ENCODE results near the gene ZKSCAN5. TPM values are rescaled to one million over a fixed set of nuclear protein-coding genes. Genes with fewer than 3 reads are reported as not detected.
"Not testable (repeated sequence)": the region's sequence is repeated elsewhere in the genome, so short reads cannot be mapped to it uniquely, and the experiment has no call there.

The ZKSCAN5 gene
- total RNA-seq, 2 experiments from 2014 or later: 7.6 to 7.9 TPM

DNA sequence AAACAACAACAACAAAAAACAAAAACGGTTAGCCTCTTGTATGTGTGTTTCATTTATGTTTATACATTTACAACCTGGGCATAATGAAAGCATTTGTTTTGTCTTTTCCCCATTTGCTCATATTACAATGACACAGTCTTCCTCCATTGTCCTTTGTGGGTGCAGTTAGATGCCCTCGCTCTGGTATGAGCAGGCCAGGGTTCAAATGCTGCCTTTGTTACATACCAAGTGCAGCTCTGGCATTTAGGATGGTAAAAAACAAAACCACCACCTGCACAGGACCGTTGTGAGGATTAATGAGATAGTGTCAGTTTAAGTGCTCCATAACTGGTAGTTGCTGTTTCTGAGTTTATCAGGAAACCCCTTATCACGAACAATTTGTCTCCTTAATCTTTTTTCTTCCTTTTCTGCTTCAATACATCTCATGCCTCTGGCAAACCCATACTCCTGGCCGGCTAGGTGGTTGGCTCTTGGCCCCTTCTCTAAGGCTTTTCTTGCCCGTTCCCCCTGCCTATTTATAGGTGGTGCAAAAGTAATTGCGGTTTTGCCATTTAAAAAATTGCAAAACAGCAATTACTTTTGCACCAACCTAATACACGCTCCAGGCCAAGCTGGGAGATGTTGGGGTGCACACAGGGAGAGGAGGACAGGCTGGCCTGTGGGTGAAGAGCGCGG lies 75.0 kb downstream of the ZKSCAN5 start:
- TF ChIP-seq, protein P1, sequence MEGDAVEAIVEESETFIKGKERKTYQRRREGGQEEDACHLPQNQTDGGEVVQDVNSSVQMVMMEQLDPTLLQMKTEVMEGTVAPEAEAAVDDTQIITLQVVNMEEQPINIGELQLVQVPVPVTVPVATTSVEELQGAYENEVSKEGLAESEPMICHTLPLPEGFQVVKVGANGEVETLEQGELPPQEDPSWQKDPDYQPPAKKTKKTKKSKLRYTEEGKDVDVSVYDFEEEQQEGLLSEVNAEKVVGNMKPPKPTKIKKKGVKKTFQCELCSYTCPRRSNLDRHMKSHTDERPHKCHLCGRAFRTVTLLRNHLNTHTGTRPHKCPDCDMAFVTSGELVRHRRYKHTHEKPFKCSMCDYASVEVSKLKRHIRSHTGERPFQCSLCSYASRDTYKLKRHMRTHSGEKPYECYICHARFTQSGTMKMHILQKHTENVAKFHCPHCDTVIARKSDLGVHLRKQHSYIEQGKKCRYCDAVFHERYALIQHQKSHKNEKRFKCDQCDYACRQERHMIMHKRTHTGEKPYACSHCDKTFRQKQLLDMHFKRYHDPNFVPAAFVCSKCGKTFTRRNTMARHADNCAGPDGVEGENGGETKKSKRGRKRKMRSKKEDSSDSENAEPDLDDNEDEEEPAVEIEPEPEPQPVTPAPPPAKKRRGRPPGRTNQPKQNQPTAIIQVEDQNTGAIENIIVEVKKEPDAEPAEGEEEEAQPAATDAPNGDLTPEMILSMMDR (IDR thresholded peaks at IDR 0.05): no peak
- CTCF ChIA-PET: interaction anchor here (1.1 kb wide), 1 partner anchor 20 kb away, joined by 4 read pairs; no protein-coding TSS in a partner anchor
- DNase-seq (no peak), ATAC-seq (no peak)
- Mint-ChIP-seq H3K4me1 (ENCODE audit: low read depth) (peaks cover 13% of the 10 kb centered on the region), H3K4me3 (peak overlapping the region; percentile 78), H3K27ac (peak overlapping the region; percentile 69), H3K36me3 (ENCODE audit: low read depth) (no peaks in the 10 kb centered on the region), H3K9me3 (no peaks in the 10 kb centered on the region), H3K27me3 (no peaks in the 10 kb centered on the region)
- intact Hi-C loops (cut with micrococcal nuclease): no loop called here
- POLR2A ChIA-PET: interaction anchor here (0.5 to 1.4 kb wide), 4 partner anchors 9 to 66 kb away, joined by 3 to 4 read pairs (median 3); no protein-coding TSS in a partner anchor

GRCh38 chr7:99579956-99580777 lies 75.7 kb downstream of the ZKSCAN5 start:
- peaks cover 13% of the 10 kb centered on the region for H3K4me1 Mint-ChIP-seq (ENCODE audit: low read depth)
- ATAC-seq (peak; percentile 81), DNase-seq (peak; percentile 68)
- no peaks in the 10 kb centered on the region for H3K36me3 Mint-ChIP-seq (ENCODE audit: low read depth)
- TF ChIP-seq, protein P1 (IDR thresholded peaks at IDR 0.05): peak; percentile 26
- H3K27me3 Mint-ChIP-seq: no peaks in the 10 kb centered on the region
- peak overlapping the region; percentile 83 for H3K27ac Mint-ChIP-seq
- H3K9me3 Mint-ChIP-seq: no peaks in the 10 kb centered on the region
- ChIA-PET CTCF (interaction anchor here (0.7 to 1.2 kb wide), 6 partner anchors 15 to 125 kb away, joined by 3 to 4 read pairs (median 4); partner anchors contain the start of gene ZNF394), POLR2A (interaction anchor here (0.7 to 1.5 kb wide), 7 partner anchors 9 to 80 kb away, joined by 3 to 6 read pairs (median 3); partner anchors contain the start of genes ZNF394 and ZNF655)
- intact Hi-C loops (cut with micrococcal nuclease): no loop called here
- peak overlapping the region; percentile 78 for H3K4me3 Mint-ChIP-seq

GRCh38 chr7:99580778-99581332 lies 76.4 kb downstream of the ZKSCAN5 start:
- DNase-seq; intact Hi-C loops (cut with micrococcal nuclease); H3K36me3 Mint-ChIP-seq (ENCODE audit: low read depth); ATAC-seq; H3K27me3 Mint-ChIP-seq; H3K9me3 Mint-ChIP-seq: not testable (repeated sequence)
- H3K4me3 Mint-ChIP-seq: peak overlapping the region; percentile 78
- ChIA-PET POLR2A (interaction anchor here (0.8 to 1.5 kb wide), 5 partner anchors 10 to 81 kb away, joined by 3 to 6 read pairs (median 4); partner anchors contain the start of genes ZNF394 and ZNF655), CTCF (interaction anchor here (0.7 to 1.2 kb wide), 6 partner anchors 16 to 125 kb away, joined by 3 to 4 read pairs (median 4); partner anchors contain the start of gene ZNF394)
- H3K4me1 Mint-ChIP-seq (ENCODE audit: low read depth): peaks cover 13% of the 10 kb centered on the region
- peak overlapping the region; percentile 83 for H3K27ac Mint-ChIP-seq

Other genes with a start within 250 kb of the ZKSCAN5 start
- not detected for gene MYH16, start 231.8 kb upstream of the ZKSCAN5 start, total RNA-seq
- gene ARPC1A, start 178.8 kb upstream of the ZKSCAN5 start, total RNA-seq: 10 to 100 TPM; 45.4 to 45.8 TPM
- gene ARPC1B, start 129.9 kb upstream of the ZKSCAN5 start, total RNA-seq: 100 to 1,000 TPM; 304 to 307 TPM
- gene PDAP1, start 96.1 kb upstream of the ZKSCAN5 start, total RNA-seq: 100 to 1,000 TPM; 160 TPM
- 100 to 1,000 TPM; 118 to 124 TPM for gene BUD31, start 95.7 kb upstream of the ZKSCAN5 start, total RNA-seq
- gene PTCD1, start 65.9 kb upstream of the ZKSCAN5 start, total RNA-seq: 1 to 10 TPM; 7.2 to 8.2 TPM
- 10 to 100 TPM; 62.3 to 64.6 TPM for gene CPSF4, start 65.7 kb upstream of the ZKSCAN5 start, total RNA-seq
- 100 to 1,000 TPM; 416 to 417 TPM for gene ATP5MF, start 38.5 kb upstream of the ZKSCAN5 start, total RNA-seq
- 10 to 100 TPM; 18.8 to 19.1 TPM for gene ZNF789, start 31.8 kb upstream of the ZKSCAN5 start, total RNA-seq
- 10 to 100 TPM; 25.9 to 28.0 TPM for gene ZNF394, start 4.4 kb upstream of the ZKSCAN5 start, total RNA-seq
- gene FAM200A, start 47.5 kb downstream of the ZKSCAN5 start, total RNA-seq: 1 to 10 TPM; 4.8 to 4.9 TPM
- gene ZNF655, start 54.0 kb downstream of the ZKSCAN5 start, total RNA-seq: 10 to 100 TPM; 63.0 to 65.2 TPM
- 1 to 10 TPM in 1 of 2 experiments, under 1 TPM in 1; 0.92 to 2.2 TPM for gene TMEM225B, start 93.6 kb downstream of the ZKSCAN5 start, total RNA-seq
- 10 to 100 TPM; 31.8 to 35.8 TPM for gene ZSCAN25, start 112.3 kb downstream of the ZKSCAN5 start, total RNA-seq
- not detected for gene CYP3A5, start 175.3 kb downstream of the ZKSCAN5 start, total RNA-seq
- not detected for gene CYP3A7, start 230.5 kb downstream of the ZKSCAN5 start, total RNA-seq